Osteoblast (primary cell): ENCODE data around the gene RPL29. TPM values are rescaled to one million over a fixed set of nuclear protein-coding genes. Genes with fewer than 3 reads are reported as not detected.

ENCODE experiments used
- DNase-seq: peaks from one replicate; pipeline ENCODE4 v3.0.0; 2011; ENCODE audit warnings: low spot score, mixed read lengths; ENCODE audit not compliant: insufficient read length; ENCODE audit errors: missing footprints
- H2AFZ ChIP-seq: 2 replicates; pipeline ENCODE4 v1.6.0; 2011; ENCODE audit warnings: mild to moderate bottlenecking, low read length
- H3K27ac ChIP-seq: 2 replicates; pipeline ENCODE4 v1.5.1; 2011; ENCODE audit warnings: mild to moderate bottlenecking, low read depth, low read length, moderate library complexity
- H3K27me3 ChIP-seq: 2 replicates; pipeline ENCODE4 v1.6.0; 2012; ENCODE audit warnings: mild to moderate bottlenecking, control low read depth, inconsistent platforms, low read length, moderate library complexity; ENCODE audit not compliant: insufficient read depth
- H3K36me3 ChIP-seq: 2 replicates; pipeline ENCODE4 v1.5.1; 2011; ENCODE audit warnings: mild to moderate bottlenecking, low read length, control low read depth, moderate library complexity; ENCODE audit not compliant: insufficient read depth
- H3K4me1 ChIP-seq: 2 replicates; pipeline ENCODE4 v1.5.1; 2011; ENCODE audit warnings: mild to moderate bottlenecking, low read length, control low read depth, moderate library complexity; ENCODE audit not compliant: insufficient read depth
- H3K4me2 ChIP-seq: 2 replicates; pipeline ENCODE4 v1.6.0; 2011; ENCODE audit warnings: mild to moderate bottlenecking, low read length; ENCODE audit not compliant: insufficient read depth
- H3K4me3 ChIP-seq: fragments of 200-600 bp; sonication (generic); 3 replicates; pipeline ENCODE4 v1.5.1; 2012; ENCODE audit warnings: mild to moderate bottlenecking, low read length, inconsistent platforms; ENCODE audit not compliant: insufficient read depth
- H3K79me2 ChIP-seq: 2 replicates; pipeline ENCODE4 v1.6.0; 2012; ENCODE audit warnings: mild to moderate bottlenecking, low read length, control low read depth, inconsistent platforms; ENCODE audit not compliant: insufficient read depth
- H3K9me3 ChIP-seq: 2 replicates; pipeline ENCODE4 v1.5.1; 2011; ENCODE audit warnings: low read depth, low read length, control low read depth
- H4K20me1 ChIP-seq: 2 replicates; pipeline ENCODE4 v1.6.0; 2012; ENCODE audit warnings: mild to moderate bottlenecking, low read length, control low read depth; ENCODE audit not compliant: insufficient read depth
- total RNA-seq: library from RNA; depleted of rRNA; stranded (reverse); fragments of >200 nt; gene quantifications from 2 replicates; pipeline ENCODE4 v1.2.3, GENCODE V29; 2012
- TF ChIP-seq, protein P1 (sequence below): IDR thresholded peaks from 2 replicates; pipeline ENCODE4 v1.5.1; 2011; ENCODE audit warnings: mild to moderate bottlenecking, low read depth, low read length, moderate library complexity; ENCODE audit errors: extremely low read depth

RPL29 gene
- total RNA-seq, 1 donor: 862 TPM

- no peak overlapping the region for H3K27ac ChIP-seq
- peaks cover 17% of the 10 kb centered on the region for H4K20me1 ChIP-seq
- H3K4me3 ChIP-seq: no peak overlapping the region
- H3K4me2 ChIP-seq: no peak overlapping the region
- no peaks in the 10 kb centered on the region for H3K27me3 ChIP-seq
- no peaks in the 10 kb centered on the region for H3K9me3 ChIP-seq
- H3K36me3 ChIP-seq: no peaks in the 10 kb centered on the region
- no peak overlapping the region for H2AFZ ChIP-seq
- peaks cover 17% of the 10 kb centered on the region for H3K4me1 ChIP-seq
- TF ChIP-seq, protein P1, sequence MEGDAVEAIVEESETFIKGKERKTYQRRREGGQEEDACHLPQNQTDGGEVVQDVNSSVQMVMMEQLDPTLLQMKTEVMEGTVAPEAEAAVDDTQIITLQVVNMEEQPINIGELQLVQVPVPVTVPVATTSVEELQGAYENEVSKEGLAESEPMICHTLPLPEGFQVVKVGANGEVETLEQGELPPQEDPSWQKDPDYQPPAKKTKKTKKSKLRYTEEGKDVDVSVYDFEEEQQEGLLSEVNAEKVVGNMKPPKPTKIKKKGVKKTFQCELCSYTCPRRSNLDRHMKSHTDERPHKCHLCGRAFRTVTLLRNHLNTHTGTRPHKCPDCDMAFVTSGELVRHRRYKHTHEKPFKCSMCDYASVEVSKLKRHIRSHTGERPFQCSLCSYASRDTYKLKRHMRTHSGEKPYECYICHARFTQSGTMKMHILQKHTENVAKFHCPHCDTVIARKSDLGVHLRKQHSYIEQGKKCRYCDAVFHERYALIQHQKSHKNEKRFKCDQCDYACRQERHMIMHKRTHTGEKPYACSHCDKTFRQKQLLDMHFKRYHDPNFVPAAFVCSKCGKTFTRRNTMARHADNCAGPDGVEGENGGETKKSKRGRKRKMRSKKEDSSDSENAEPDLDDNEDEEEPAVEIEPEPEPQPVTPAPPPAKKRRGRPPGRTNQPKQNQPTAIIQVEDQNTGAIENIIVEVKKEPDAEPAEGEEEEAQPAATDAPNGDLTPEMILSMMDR: no peak
- H3K79me2 ChIP-seq: peaks cover 24% of the 10 kb centered on the region
- DNase-seq: no peak
Observed at GRCh38 chr3:51968883-51969678, 26.6 kb downstream of the RPL29 start.

DNA sequence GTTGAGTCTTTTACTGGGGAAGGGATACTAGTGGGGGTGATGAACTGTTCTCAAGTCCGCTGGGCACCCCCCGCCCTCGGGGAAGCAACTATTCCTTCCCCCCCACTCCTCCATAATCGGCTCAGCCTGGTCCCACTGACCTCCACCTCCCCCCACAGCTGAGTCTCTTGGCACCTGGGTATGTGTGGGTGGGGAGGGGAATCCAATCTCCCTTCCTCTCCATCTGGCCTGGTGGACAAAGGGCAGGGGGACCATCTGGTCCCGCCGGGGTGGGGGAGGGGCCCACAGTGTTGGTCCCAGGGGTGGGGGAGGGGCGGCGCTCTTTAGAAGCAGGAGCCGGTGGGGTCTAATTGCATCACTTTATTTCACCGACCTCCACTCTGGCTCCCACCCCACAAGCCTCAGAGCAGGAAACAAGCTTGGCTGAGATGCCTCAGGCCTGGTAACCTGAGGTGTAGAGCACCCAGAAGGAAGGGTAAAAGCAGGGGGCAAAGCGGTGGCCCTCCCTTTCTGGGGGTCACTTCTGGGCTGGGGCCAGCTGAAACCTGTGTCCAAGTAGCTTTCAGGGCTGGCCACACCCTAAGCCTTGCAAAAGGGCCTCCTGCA, 27.4 kb downstream of the RPL29 start:
- Histone ChIP-seq H2AFZ (peak overlapping the region; percentile 59), H3K27me3 (no peaks in the 10 kb centered on the region), H3K9me3 (no peaks in the 10 kb centered on the region), H4K20me1 (peaks cover 17% of the 10 kb centered on the region), H3K4me3 (peak overlapping the region; percentile 82), H3K36me3 (no peaks in the 10 kb centered on the region), H3K79me2 (peaks cover 20% of the 10 kb centered on the region), H3K4me1 (peaks cover 11% of the 10 kb centered on the region), H3K4me2 (peak overlapping the region; percentile 91), H3K27ac (peak overlapping the region; percentile 12)
- TF ChIP-seq, protein P1: no peak
- DNase-seq: peak; percentile 83

GRCh38 chr3:51967384-51968169, 28.1 kb downstream of the RPL29 start, which contains the start of gene PCBP4:
Gene PCBP4, minus strand, starts transcription at chr3:51967454. Its CDS starts 6,214 bp downstream, at chr3:51961240.
- no peaks in the 10 kb centered on the region for H3K36me3 ChIP-seq
- peak within 1 kb of the TSS; percentile 12 for H3K27ac ChIP-seq
- H3K4me1 ChIP-seq: peaks cover 9% of the 10 kb centered on the region
- H3K4me3 ChIP-seq: peak within 1 kb of the TSS; percentile 82
- H4K20me1 ChIP-seq: peaks cover 17% of the 10 kb centered on the region
- peaks cover 19% of the 10 kb centered on the region for H3K79me2 ChIP-seq
- DNase-seq: peak; percentile 96
- H3K4me2 ChIP-seq: peak within 1 kb of the TSS; percentile 92
- no peaks in the 10 kb centered on the region for H3K9me3 ChIP-seq
- TF ChIP-seq, protein P1: no peak
- H2AFZ ChIP-seq: peak within 1 kb of the TSS; percentile 59
- no peaks in the 10 kb centered on the region for H3K27me3 ChIP-seq
